H9 (cell line): Measurements from ENCODE around the gene ABCG4. TPM values are rescaled to one million over a fixed set of nuclear protein-coding genes. Genes with fewer than 3 reads are reported as not detected.
A peak's percentile ranks its signal among the peaks of the same experiment; 100 is the strongest.

Experiments used
- DNase-seq: peaks from one replicate; pipeline ENCODE4 v3.0.0-alpha.2; 2017
- H2AFZ ChIP-seq: one replicate; pipeline ENCODE4 v1.6.1; 2013; ENCODE audit warnings: mild to moderate bottlenecking, low read length, control low read depth, moderate library complexity
- H2AK5ac ChIP-seq: 2 replicates; pipeline ENCODE4 v1.6.1; 2013; ENCODE audit warnings: low read length, control low read depth, mixed read lengths; ENCODE audit not compliant: insufficient read length
- H2BK120ac ChIP-seq: one replicate; pipeline ENCODE4 v1.6.1; 2013; ENCODE audit warnings: low read depth, mild to moderate bottlenecking, low read length, control low read depth, inconsistent platforms; ENCODE audit not compliant: poor library complexity, severe bottlenecking
- H2BK12ac ChIP-seq: 2 replicates; pipeline ENCODE4 v1.6.1; 2013; ENCODE audit warnings: low read length, control low read depth, mixed read lengths, low read depth; ENCODE audit not compliant: insufficient read length
- H2BK15ac ChIP-seq: 2 replicates; pipeline ENCODE4 v1.6.1; 2013; ENCODE audit warnings: low read depth, low read length, control low read depth
- H2BK20ac ChIP-seq: one replicate; pipeline ENCODE4 v1.6.1; 2013; ENCODE audit warnings: low read depth, mild to moderate bottlenecking, low read length, control low read depth, inconsistent platforms; ENCODE audit not compliant: poor library complexity, severe bottlenecking
- H2BK5ac ChIP-seq: 2 replicates; pipeline ENCODE4 v1.6.1; 2013; ENCODE audit warnings: low read length, control low read depth, mixed read lengths; ENCODE audit not compliant: insufficient read length
- H3K14ac ChIP-seq: 2 replicates; pipeline ENCODE4 v1.6.1; 2013; ENCODE audit warnings: low read length, control low read depth; ENCODE audit not compliant: insufficient read depth
- H3K18ac ChIP-seq: 2 replicates; pipeline ENCODE4 v1.6.1; 2013; ENCODE audit warnings: low read depth, mild to moderate bottlenecking, mixed read lengths, low read length, control low read depth; ENCODE audit not compliant: insufficient read length
- H3K23ac ChIP-seq: 2 replicates; pipeline ENCODE4 v1.6.1; 2013; ENCODE audit warnings: low read length, control low read depth, mixed read lengths, low read depth; ENCODE audit not compliant: insufficient read length
- H3K23me2 ChIP-seq: 2 replicates; pipeline ENCODE4 v1.6.1; 2013; ENCODE audit warnings: low read depth, mild to moderate bottlenecking, mixed read lengths, low read length, control low read depth; ENCODE audit not compliant: insufficient read length, poor library complexity, severe bottlenecking
- H3K27ac ChIP-seq: 2 replicates; pipeline ENCODE4 v1.5.1; 2013; ENCODE audit warnings: low read length, control low read depth, mixed read lengths, low read depth; ENCODE audit not compliant: insufficient read length
- H3K27me3 ChIP-seq: 2 replicates; pipeline ENCODE4 v1.6.1; 2013; ENCODE audit warnings: low read length, control low read depth, inconsistent platforms; ENCODE audit not compliant: insufficient read depth
- H3K4ac ChIP-seq: 2 replicates; pipeline ENCODE4 v1.6.1; 2013; ENCODE audit warnings: low read depth, mild to moderate bottlenecking, control low read depth, inconsistent platforms, low read length, moderate library complexity
- H3K4me1 ChIP-seq: 2 replicates; pipeline ENCODE4 v1.6.1; 2013; ENCODE audit warnings: low read length, control low read depth, inconsistent platforms; ENCODE audit not compliant: insufficient read depth
- H3K4me2 ChIP-seq: 2 replicates; pipeline ENCODE4 v1.6.1; 2013; ENCODE audit warnings: low read length, control low read depth, mixed read lengths; ENCODE audit not compliant: insufficient read length, insufficient read depth
- H3K56ac ChIP-seq: 2 replicates; pipeline ENCODE4 v1.6.1; 2013; ENCODE audit warnings: low read depth, mild to moderate bottlenecking, mixed read lengths, low read length, control low read depth; ENCODE audit not compliant: insufficient read length
- H3K79me1 ChIP-seq: 2 replicates; pipeline ENCODE4 v1.6.1; 2013; ENCODE audit warnings: low read depth, mild to moderate bottlenecking, moderate library complexity, low read length, control low read depth, inconsistent platforms; ENCODE audit not compliant: insufficient read depth, poor library complexity, severe bottlenecking
- H3K79me2 ChIP-seq: 2 replicates; pipeline ENCODE4 v1.6.1; 2013; ENCODE audit warnings: low read length, control low read depth, inconsistent platforms; ENCODE audit not compliant: insufficient read depth
- H3K9ac ChIP-seq: 2 replicates; pipeline ENCODE4 v1.6.1; 2013; ENCODE audit warnings: low read length, control low read depth, mixed read lengths; ENCODE audit not compliant: insufficient read length; ENCODE audit errors: extremely low read depth
- H3K9me3 ChIP-seq: one replicate; pipeline ENCODE4 v1.6.1; 2013; ENCODE audit warnings: low read depth, low read length, inconsistent platforms; ENCODE audit not compliant: control insufficient read depth
- H3T11ph ChIP-seq: one replicate; pipeline ENCODE4 v1.6.1; 2013; ENCODE audit warnings: mild to moderate bottlenecking, low read length, control low read depth, inconsistent platforms
- H4K20me1 ChIP-seq: one replicate; pipeline ENCODE4 v1.6.1; 2013; ENCODE audit not compliant: control insufficient read depth, insufficient read length, insufficient read depth
- H4K5ac ChIP-seq: 2 replicates; pipeline ENCODE4 v1.6.1; 2013; ENCODE audit warnings: low read depth, mild to moderate bottlenecking, mixed read lengths, low read length, control low read depth; ENCODE audit not compliant: insufficient read length
- H4K8ac ChIP-seq: replicated peaks from 2 replicates; pipeline ENCODE4 v1.6.1; 2013; ENCODE audit warnings: low read length, control low read depth, mixed read lengths, low read depth; ENCODE audit not compliant: insufficient read length
- H4K91ac ChIP-seq: 2 replicates; pipeline ENCODE4 v1.6.1; 2013; ENCODE audit warnings: low read depth, mild to moderate bottlenecking, moderate library complexity, mixed read lengths, low read length, control low read depth; ENCODE audit not compliant: insufficient read length
- H3K27ac Mint-ChIP-seq, 3 experiments: 2 replicates in 2 of 3; 3 replicates in 1 of 3; pipeline ENCODE4 v1.8.0; 2020 to 2021; ENCODE audit warnings: mixed read lengths in 3 of 3, mild to moderate bottlenecking in 1 of 3, moderate library complexity in 1 of 3
- H3K27me3 Mint-ChIP-seq: 2 replicates; pipeline ENCODE4 v1.8.0; 2021; ENCODE audit warnings: low read depth, mild to moderate bottlenecking, moderate library complexity, mixed read lengths
- H3K36me3 Mint-ChIP-seq, 3 experiments: 2 replicates in 2 of 3; 3 replicates in 1 of 3; pipeline ENCODE4 v1.8.0; 2020 to 2021; ENCODE audit warnings: low read depth in 3 of 3, mixed read lengths in 3 of 3; ENCODE audit not compliant: insufficient read depth in 1 of 3
- H3K4me1 Mint-ChIP-seq, 2 experiments: 2 replicates each; pipeline ENCODE4 v1.8.0; 2020; ENCODE audit warnings: mixed read lengths in 2 of 2
- H3K4me3 Mint-ChIP-seq, 2 experiments: 2 replicates in 1 of 2; 3 replicates in 1 of 2; pipeline ENCODE4 v1.8.0; 2020 to 2021; ENCODE audit warnings: mild to moderate bottlenecking in 2 of 2, mixed read lengths in 2 of 2, moderate library complexity in 1 of 2
- H3K9me3 Mint-ChIP-seq, 2 experiments: 2 replicates in 1 of 2; 3 replicates in 1 of 2; pipeline ENCODE4 v1.8.0; 2020; ENCODE audit warnings: mild to moderate bottlenecking in 2 of 2, mixed read lengths in 2 of 2, moderate library complexity in 1 of 2
- CTCF ChIP-seq: fragments of 200-600 bp; sonication (generic); conservative IDR thresholded peaks from 3 replicates; pipeline ENCODE4 v1.8.0; 2021; ENCODE audit warnings: antibody characterized with exemption, mild to moderate bottlenecking
- WGBS: extraction: QIAGEN DNeasy Blood & Tissue Kit; methylation state at CpG from one replicate; pipeline ENCODE4 v1.1.7; 2013; ENCODE audit warnings: missing lambda C conversion rate, low lambda C conversion rate, mixed read lengths; ENCODE audit not compliant: insufficient read length; ENCODE audit errors: extremely low coverage; 5-methylcytosine and 5-hydroxymethylcytosine counted together
- total RNA-seq: library from RNA; stranded (reverse); gene quantifications from 2 replicates; pipeline ENCODE4 v1.2.1, GENCODE V29; 2021

Gene ABCG4
- total RNA-seq, 1 experiment from 2014 or later = 1.2 TPM

GRCh38 chr11:119100994-119101758 is 47.7 kb upstream of the ABCG4 start:
- no peaks in the 10 kb centered on the region; the same call in 1 of the 2 replicates for H3K79me2 ChIP-seq
- H2BK15ac ChIP-seq = no peak overlapping the region
- H3K23me2 ChIP-seq = peaks cover 16% of the 10 kb centered on the region
- no peak overlapping the region for H3T11ph ChIP-seq
- peak overlapping the region; percentile 54 for H3K18ac ChIP-seq
- no peak overlapping the region for H3K4ac ChIP-seq
- H2BK12ac ChIP-seq = no peak overlapping the region
- peak; percentile 32; the same call in 1 of the 3 replicates for TF ChIP-seq CTCF
- no peaks in the 10 kb centered on the region for H3K4me1 ChIP-seq
- peak overlapping the region; percentile 65 for H3K9ac ChIP-seq
- Mint-ChIP-seq H3K4me1 (peaks cover 25 to 26% of the 10 kb centered on the region in 2 experiments), H3K27ac (peak overlapping the region; percentile 99 to 100 (median 100)), H3K27me3 (peaks cover 3% of the 10 kb centered on the region; the same call in 1 of the 2 replicates), H3K4me3 (peak overlapping the region; percentile 85 to 91), H3K9me3 (no peaks in the 10 kb centered on the region; a peak in 1 of 5 replicates), H3K36me3 (peaks cover 21 to 31% (median 28%) of the 10 kb centered on the region in 3 experiments; a peak in 6 of 7 replicates)
- H2AK5ac ChIP-seq = no peak overlapping the region
- H3K4me2 ChIP-seq = peak overlapping the region; percentile 91
- H3K23ac ChIP-seq = no peak overlapping the region
- DNase-seq = peak; percentile 79
- no peak overlapping the region for H2AFZ ChIP-seq
- no peak overlapping the region for H3K27ac ChIP-seq
- no CpG with 5 or more reads among the region's 29 CpGs for WGBS
- H3K9me3 ChIP-seq = no peaks in the 10 kb centered on the region
- H3K27me3 ChIP-seq = no peaks in the 10 kb centered on the region
- H4K91ac ChIP-seq = no peak overlapping the region
- no peaks in the 10 kb centered on the region for H3K79me1 ChIP-seq
- no peak overlapping the region for H4K8ac ChIP-seq
- peak overlapping the region; percentile 75; the same call in 1 of the 2 replicates for H3K14ac ChIP-seq
- H2BK5ac ChIP-seq = no peak overlapping the region
- H4K20me1 ChIP-seq = no peaks in the 10 kb centered on the region
- no peak overlapping the region for H4K5ac ChIP-seq
- H2BK20ac ChIP-seq = no peak overlapping the region
- no peak overlapping the region for H3K56ac ChIP-seq
- no peak overlapping the region for H2BK120ac ChIP-seq
